Hypothalamus (tissue), 51 donors: ENCODE results near the gene NUBPL.
"Not testable (repeated sequence)": the region's sequence is repeated elsewhere in the genome, so short reads cannot be mapped to it uniquely, and the experiment has no call there.

ENCODE experiments used
- DNase-seq, 51 donors: peaks; one replicate each; lab custom pipeline; 2025; lab: John Stamatoyannopoulos, UW

Gene NUBPL

GRCh38 chr14:31576949-31577348 lies 15.7 kb downstream of the NUBPL start:
- DNase-seq: no peak

GRCh38 chr14:31578266-31578665 lies 17.1 kb downstream of the NUBPL start:
- DNase-seq: no peak

DNA sequence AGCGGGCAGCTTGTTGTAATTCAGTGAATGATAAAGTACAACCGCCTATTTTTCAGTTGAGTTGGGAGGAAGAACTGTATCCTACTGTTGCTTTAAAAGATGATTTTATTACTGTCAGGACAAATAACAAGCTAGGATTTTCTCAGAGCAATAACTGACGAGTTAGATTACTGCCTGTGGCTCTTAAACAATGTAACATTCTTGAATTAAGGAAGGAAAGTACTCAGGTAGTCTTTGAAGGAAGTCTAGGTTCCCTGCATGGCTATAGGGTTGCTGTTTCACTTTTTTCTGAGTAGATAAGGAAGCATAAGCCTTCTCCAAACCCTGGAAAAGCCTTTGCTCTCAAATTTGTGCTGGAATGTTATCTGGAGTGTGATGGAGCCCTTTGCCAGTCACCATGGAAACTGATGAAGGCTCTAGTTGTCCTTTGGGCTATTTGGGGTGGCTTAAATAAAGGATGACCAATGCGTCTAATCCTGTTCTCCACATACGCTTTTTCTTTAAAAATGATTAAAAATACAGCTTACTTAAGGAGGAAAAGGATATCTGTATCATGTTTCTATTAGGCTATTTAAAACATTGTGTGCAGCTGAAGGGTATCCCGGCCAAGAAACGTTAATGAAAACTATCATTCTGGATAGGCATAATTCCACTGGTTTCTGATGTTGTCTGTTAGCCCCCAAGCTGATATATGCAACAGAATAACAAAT lies 17.7 kb downstream of the NUBPL start:
- peak in 2 of 51 donors; percentile 0 to 15 for DNase-seq

DNA sequence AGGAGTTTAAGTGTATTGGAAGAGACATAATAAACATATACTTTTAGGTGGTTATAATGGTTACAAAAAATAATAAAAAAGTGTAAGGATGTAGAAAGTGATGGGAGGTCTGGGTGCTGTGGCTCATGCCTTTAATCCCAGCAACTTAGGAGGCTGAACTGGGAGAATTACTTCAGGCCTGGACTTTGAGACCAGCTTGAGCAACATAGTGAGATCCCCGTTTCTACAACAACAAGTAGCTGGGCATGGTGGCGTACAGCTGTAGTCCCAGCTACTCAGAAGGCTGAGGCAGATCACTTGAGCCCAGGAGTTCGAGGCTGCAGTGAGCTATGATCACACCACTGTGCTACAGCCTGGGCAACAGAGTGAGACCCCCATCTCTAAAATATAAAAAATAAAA lies 19.0 kb downstream of the NUBPL start:
- DNase-seq: no peak

- peak in 8 of 51 donors; percentile 1 to 43 (median 5) for DNase-seq
Measured at GRCh38 chr14:31582286-31582691, 21.1 kb downstream of the NUBPL start.

DNA sequence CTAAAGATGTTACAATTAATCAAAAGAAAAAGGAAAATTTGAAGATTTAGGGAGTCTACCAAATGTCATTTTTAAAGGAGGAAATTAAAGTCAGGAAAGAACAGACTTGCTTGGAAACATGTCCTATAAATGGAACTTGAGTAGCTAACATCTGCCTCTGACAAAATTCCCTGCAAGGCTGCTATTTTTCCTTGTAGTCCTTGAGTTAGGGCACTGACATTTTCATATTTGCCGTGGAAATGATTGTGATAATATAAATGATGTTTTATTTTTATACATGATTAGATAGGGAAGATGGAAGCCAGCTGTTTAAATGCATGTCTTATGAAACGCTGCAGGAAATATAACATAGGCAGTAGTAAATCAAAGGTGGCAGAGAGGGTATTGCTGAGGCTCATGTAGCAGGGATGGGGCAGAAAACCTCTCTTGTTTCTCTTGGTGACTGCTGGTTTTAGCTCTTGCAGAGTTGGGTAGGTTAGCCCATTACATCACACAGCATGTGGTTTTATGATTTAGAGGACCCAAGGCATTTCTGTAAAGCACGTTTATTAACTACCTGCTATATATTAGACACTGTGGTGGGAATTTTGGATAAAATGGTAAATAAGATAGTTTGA lies 21.7 kb downstream of the NUBPL start:
- DNase-seq: peak in 1 of 51 donors; percentile 5

DNA sequence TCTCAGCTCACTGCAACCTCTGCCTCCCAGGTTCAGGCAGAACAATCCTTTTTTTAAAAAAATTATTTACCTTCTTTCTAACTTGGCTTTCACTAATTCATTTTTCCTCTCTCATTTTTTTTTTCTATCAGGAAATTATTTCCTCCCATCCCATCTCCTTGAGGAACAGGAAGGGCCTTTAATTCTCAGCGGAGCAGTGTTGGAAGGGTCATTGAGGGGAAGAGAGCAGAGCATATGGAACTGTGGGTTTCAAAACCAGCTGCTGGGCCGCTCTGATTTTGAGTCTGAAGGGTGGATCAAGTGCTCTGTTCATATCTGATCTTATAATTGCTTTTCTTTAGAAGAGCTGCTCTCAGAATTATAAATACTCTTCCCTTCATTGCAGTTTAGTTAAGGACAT lies 29.0 kb downstream of the NUBPL start:
- DNase-seq: no peak

DNA sequence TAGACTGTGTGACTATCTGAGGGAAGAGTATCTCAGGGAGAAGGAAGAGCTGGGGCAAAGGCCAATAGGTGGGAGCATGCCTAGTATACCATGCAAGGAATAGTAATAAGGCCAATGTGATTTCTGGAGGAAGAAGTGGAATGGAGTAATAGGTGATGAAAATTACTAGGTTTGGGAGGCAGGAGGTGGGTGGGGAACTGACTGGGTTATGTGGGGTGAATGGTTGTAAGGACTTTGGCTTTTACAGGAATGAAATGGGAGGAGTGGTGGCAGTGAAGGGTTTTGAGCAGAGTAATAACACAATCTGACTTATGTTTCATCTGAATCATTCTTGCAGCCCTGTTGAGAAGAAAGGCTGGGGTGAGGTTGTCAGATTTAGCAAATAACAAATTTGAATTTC lies 30.9 kb downstream of the NUBPL start:
- no peak for DNase-seq

DNA sequence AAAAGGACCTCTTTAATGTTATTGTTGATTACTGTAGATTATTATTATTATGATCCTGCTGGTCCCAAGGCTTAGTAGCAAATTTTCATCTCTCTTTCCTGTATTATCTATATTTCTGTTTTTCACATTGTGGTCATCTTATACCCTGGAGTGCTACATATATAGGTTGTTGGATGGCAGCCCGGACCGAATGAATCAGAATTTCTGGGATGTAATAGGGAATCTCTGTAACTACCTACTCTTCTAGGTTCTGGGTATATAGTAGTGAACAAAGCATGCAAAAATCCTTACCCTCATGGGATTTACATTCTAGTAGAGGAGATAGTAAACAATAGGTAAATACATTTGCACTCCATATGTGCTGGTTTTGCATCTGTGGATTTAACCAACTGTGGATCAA lies 31.4 kb downstream of the NUBPL start:
- no peak for DNase-seq

DNA sequence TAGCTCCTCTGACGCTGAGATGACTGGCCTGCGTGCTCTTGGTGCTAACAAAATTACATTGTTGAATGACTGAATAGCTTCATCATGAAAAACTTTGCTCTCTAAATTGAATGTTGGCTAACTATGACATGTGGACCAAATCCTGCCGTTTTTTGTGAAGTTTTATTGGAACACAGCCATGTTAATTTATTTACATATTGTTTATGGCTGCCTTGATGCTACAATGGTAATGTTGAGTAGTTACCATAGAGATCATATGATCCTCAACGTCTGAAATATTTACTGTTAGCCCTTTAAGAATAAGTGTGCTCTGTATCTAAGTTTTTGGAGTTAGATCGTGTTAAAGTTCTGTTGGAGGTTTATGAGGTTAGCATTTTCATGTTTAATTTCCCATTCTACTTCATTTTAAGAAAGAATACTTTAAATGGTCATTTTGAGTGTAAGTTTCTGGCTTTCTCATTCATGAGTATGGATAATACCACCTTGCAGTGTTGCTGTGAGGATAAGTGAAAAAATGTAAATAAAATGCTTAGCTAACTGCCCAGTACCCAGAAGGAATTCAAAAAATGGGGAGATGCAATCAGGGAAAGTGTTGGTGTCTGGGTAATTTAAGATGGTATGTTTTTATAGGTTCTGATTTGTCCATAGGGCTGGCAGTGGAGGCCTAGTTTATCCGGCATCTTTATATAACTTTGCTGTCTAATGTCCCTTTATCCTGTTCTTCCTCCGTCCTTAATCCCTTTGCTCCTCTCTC lies 35.3 kb downstream of the NUBPL start:
- no peak for DNase-seq

DNA sequence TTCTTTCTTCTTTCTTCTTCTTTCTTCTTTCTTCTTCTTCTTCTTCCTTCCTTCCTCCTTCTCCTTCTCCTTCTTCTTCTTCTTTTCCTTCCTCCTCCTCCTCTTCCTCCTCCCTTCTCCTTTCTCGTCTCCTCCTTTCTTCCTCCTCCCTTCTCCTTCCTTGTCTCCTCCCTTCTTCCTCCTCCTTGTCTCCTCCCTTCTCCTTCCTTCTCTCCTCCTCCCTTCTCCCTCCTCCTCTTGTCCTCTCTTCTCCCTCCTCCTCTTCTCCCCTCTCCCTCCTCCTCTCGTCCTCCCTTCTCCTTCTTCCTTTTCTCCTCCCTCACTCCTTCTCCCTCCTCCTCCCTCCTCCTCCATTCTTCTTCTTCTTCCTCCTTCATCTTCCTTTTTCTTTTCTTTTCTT lies 44.5 kb downstream of the NUBPL start:
- no peak for DNase-seq

GRCh38 chr14:31611778-31612433 lies 50.7 kb downstream of the NUBPL start:
- no peak for DNase-seq

DNA sequence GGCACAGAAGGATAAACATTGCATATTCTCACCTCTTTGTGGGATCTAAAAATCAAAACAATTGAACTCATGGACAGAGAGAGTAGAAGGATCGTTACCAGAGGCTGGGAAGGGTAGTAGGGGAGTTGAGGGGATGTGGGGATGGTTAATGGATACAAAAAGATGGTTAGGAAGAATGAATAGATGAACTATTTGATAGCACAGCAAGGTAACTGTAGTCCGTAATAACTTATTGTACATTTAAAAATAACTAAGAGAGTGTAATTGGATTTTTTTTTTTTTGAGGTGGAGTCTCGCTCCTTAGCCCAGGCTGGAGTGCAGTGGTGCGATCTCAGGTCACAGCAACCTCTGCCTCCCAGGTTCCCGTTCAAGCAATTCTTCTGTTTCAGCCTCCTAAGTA lies 52.0 kb downstream of the NUBPL start:
- no peak for DNase-seq

GRCh38 chr14:31618884-31619283 lies 57.7 kb downstream of the NUBPL start:
- DNase-seq: not testable (repeated sequence)

DNA sequence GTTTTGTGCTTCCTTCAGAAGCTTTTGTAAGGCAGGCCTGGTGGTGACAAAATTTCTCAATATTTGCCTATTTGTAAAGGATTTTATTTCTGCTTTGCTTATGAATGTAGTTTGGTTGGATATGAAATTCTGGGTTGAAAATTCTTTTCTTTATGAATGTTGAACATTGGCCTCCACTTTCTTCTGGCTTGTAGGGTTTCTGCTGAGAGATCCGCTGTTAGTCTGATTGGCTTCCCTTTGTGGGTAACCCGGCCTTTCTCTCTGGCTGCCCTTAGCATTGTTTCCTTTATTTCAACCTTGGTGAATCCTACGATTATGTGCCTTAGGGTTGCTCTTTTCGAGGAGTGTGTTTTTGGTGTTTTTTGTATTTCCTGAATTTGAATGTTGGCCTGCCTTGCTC lies 58.2 kb downstream of the NUBPL start:
- no peak for DNase-seq

- DNase-seq: not testable (repeated sequence)
Measured at GRCh38 chr14:31620898-31621297, 59.7 kb downstream of the NUBPL start.

DNA sequence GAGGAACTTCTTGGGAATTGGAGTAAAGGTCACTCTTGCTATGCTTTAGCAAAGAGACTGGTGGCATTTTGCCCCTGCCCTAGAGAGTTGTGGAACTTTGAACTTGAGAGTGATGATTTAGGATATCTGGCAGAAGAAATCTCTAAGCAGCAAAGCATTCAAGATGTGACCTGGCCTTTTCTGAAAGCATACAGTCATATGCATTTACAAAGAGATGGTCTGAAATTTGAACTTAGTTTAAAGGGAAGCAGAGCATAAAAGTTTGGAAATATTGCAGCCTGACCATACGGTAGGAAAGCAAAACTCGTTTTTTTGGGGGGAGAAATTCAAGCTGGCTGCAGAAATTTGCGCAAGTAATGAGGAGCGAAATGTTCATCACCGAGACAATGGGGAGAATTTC lies 60.9 kb downstream of the NUBPL start:
- DNase-seq: no peak

- DNase-seq: not testable (repeated sequence)
Measured at GRCh38 chr14:31652900-31653299, 91.7 kb downstream of the NUBPL start.

DNA sequence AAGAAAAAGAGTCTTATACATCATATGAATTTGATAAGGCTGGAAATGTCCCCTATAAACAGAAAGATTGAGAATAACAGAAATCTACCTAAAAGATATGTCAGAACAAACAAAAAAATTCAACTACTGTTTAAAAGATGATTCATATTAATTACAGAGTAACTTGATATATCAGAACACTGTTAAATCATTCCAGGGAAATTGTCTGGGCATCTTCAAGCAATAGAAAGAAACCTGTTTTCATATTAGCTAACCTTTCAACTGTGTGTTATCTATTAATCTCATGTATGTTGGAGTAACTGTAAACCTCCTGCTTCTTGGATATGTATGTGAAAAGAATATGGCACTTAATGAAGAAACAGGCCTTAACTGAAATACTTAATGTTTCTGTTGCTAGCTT lies 96.7 kb downstream of the NUBPL start:
- DNase-seq: no peak

GRCh38 chr14:31659278-31659677 lies 98.1 kb downstream of the NUBPL start:
- DNase-seq: no peak

- no peak for DNase-seq
Measured at GRCh38 chr14:31660191-31660590, 99.0 kb downstream of the NUBPL start.
